HG03045 (cell line): ENCODE data around the gene TBCEL.
"Not testable (repeated sequence)": the region's sequence is repeated elsewhere in the genome, so short reads cannot be mapped to it uniquely, and the experiment has no call there.

Experiments
- ATAC-seq: cut with Tn5 transposase; IDR thresholded peaks from one replicate; pipeline ENCODE4 v1.9.1; 2021; ENCODE audit warnings: mild to moderate bottlenecking, moderate library complexity; ENCODE audit not compliant: unreplicated experiment

Gene TBCEL

GRCh38 chr11:121023848-121024751 is at the start of gene TBCEL:
TBCEL (plus strand) TSS chr11:121024102; CDS start chr11:121045691, 21,589 bp downstream.
- peak; percentile 95 for ATAC-seq

- ATAC-seq = no peak
These were observed 49.4 kb upstream of the TBCEL start for GRCh38 chr11:120974466-120974865.

DNA sequence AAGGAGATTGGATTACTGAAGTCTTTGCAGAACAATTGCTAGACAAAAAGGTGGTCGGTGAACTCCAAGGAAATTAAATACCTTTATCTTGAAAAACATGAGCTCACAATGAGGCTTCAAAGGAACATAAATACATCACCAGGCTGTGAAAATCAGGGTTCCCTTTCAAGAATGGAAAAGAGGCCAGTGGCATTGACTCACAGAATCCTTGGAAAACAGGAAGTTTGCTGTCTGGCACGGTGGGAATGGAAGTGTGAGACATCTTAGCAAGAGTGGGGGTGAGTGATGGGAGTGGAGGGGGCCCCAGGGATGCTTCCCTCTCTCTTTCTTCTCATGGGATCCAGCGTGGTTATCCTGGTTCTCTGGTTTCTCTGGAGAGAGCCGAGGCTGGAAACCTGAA is 48.9 kb upstream of the TBCEL start:
- ATAC-seq = no peak

- no peak for ATAC-seq
These were observed 46.4 kb upstream of the TBCEL start for GRCh38 chr11:120977266-120978137.

DNA sequence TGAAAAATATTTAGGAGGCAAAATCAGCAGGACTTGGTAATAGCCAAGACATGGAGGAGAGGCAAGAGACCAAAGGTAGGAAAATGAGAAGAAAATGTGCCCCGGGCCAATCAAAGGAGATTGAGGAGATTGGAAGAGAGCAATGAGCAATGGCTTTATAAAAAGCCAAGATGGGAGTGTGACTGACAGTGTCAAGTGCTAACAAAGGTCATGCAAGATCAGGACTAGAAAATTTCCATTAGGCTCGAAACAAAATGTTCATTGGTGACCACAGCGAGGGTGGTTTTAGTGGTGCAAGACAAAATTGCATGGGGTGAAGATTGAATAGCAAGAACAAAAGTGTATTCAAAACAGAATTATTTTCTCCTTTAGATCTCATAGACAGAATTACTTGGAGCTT is 45.2 kb upstream of the TBCEL start:
- no peak for ATAC-seq

- ATAC-seq = peak; percentile 51
These were observed 38.0 kb upstream of the TBCEL start for GRCh38 chr11:120985718-120986569.

- ATAC-seq = no peak
These were observed 35.3 kb upstream of the TBCEL start for GRCh38 chr11:120988603-120989002.

- no peak for ATAC-seq
These were observed 31.8 kb upstream of the TBCEL start for GRCh38 chr11:120991830-120992686.

DNA sequence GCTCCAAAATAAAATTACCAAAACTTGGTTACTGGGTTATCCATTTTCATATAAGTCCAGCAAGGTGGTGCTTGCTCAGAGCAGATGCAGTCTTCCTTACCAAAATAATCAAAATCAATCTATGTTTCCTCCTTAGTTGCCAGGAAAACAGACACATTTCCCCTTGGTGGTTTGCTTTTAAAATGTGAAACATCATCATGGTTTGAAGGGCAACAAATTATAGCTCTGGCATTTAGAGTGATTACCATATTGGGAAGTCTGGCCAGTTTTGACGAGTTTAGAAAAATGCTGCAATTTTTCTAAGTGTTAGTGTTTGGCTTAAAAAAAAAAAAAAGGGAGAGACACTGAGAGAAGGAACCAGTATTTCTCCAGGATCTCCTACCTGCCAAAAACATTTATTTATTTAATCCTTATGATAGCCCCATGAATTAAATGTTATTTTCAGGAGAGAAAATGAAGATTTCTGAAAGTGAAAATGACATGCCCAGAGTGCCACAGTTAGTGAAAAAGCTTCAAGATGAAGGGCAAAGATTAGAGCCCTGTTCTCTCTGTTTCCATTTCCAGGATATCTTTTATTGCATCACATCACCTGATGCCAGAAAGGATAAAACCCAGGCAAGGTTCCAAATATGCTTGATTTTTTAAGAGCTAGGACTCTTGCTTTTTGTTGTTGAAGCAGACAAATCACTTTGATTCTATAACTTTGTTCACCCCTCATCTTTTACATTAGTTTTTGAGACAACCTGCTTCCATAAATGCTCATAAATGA is 29.6 kb upstream of the TBCEL start:
- ATAC-seq = no peak

- no peak for ATAC-seq
These were observed 28.7 kb upstream of the TBCEL start for GRCh38 chr11:120995184-120995583.

- ATAC-seq = no peak
These were observed 26.9 kb upstream of the TBCEL start for GRCh38 chr11:120996973-120997372.

GRCh38 chr11:120998581-120998980 is 25.3 kb upstream of the TBCEL start:
- ATAC-seq = no peak

GRCh38 chr11:121004206-121004840 is 19.6 kb upstream of the TBCEL start:
- no peak for ATAC-seq

DNA sequence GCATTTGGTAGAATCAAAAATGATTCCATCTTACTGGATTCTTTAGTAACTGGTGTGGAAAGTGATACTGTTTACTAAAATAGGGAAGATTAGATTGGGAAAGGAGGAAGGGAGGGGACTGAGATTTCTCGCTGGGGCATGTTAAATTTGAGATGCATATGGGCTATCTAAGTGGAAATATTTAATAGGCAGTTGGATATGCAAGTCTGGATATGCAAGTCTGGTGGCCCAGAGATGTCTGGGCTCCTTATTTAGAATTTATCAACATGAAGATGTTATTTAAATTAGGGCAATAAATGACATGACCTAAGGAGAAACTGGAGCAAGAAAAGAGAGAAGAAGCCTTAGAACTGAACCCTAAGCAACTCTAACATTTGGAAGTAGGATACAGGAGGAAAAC is 17.0 kb upstream of the TBCEL start:
- ATAC-seq = no peak

DNA sequence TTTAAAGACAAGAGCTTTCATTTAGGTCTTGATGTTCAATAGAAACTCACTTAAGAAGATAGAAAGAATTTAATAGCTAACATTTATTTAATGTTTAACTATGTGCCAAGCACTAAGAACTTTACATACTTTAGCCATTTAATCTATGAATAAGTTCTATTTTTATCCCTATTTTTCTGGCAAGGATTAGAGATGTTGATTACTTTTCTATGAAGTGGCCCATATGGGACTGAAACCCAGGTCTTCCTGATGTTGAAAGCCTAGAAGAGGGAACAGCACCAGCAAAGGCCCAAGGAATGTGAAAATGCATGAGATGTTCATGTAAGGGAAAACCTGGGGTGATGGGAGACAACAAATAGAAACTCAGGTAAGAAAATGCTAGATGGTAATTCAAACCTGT is 15.4 kb upstream of the TBCEL start:
- ATAC-seq = no peak

DNA sequence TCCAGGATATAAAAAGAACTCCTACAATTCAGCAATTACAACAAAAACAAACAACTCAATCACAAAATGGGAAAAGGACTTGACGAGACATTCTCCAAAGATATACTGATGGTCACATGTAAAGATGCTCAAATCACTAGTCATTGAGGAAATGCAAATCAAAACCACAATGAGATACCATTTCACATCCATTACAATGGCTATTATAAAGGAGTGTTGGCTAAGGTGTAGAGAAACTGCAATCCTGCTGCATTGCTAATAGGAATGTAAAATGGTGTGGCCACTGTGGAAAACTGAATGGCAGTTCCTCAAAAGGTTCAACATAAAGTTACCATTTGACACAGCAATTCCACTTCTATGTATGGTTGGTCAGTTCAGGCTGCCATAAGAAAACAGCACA is 11.8 kb upstream of the TBCEL start:
- ATAC-seq = no peak

- no peak for ATAC-seq
These were observed 5.2 kb upstream of the TBCEL start for GRCh38 chr11:121018746-121019145.

- ATAC-seq = not testable (repeated sequence)
These were observed 2.2 kb upstream of the TBCEL start for GRCh38 chr11:121021718-121022117.

DNA sequence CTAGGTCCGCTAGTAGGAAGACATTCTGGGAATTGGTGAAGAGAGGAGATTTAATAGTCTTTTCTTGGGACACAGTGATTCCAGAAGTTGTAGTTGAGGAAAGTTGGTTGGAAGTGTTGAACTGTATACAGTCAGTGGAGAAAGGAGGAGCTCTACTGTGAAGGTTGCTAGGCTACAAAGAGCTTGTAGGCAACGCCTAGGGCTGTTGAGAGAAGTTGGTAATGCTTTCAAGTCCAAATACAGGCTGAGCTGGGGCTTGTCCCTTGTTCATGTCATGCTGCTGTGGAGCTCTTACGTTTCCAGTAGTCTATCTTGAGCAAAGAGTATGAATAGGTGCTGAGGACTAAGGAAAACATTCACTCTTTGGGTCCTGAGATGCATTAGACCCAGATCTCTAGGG is 1.1 kb downstream of the TBCEL start:
- no peak for ATAC-seq
